MCF 10A (cell line): Measurements from ENCODE around the gene SMIM36. TPM values are rescaled to one million over a fixed set of nuclear protein-coding genes. Genes with fewer than 3 reads are reported as not detected.

Experiments
- BruUV-seq: library from RNA; stranded (reverse); fragments of 400-500 nt; replicated peaks from 2 replicates; lab custom pipeline; 2021; lab: Mats Ljungman, UMichigan
- CTCF ChIA-PET: fragments of 300-600 bp; sonication (Branson Sonifier 250); formaldehyde crosslinking; extraction: SDS; loops from one replicate; lab custom pipeline; 2021; ENCODE audit warnings: antibody characterized with exemption, inconsistent platforms; lab: Yijun Ruan, JAX
- POLR2A ChIA-PET: fragments of 300-600, 350-650 bp; sonication (Branson Sonifier 250); formaldehyde crosslinking; extraction: SDS; loops from one replicate; lab custom pipeline; 2020; ENCODE audit warnings: antibody characterized with exemption, inconsistent platforms; lab: Yijun Ruan, JAX
- DNase-seq: peaks from one replicate; pipeline ENCODE4 v3.0.0-alpha.2; 2018; ENCODE audit not compliant: unreplicated experiment
- H3K27ac Mint-ChIP-seq: one replicate; pipeline ENCODE4 v1.8.0; 2022; ENCODE audit warnings: mild to moderate bottlenecking, low read depth, mixed read lengths; ENCODE audit not compliant: unreplicated experiment
- H3K27me3 Mint-ChIP-seq: one replicate; pipeline ENCODE4 v1.8.0; 2022; ENCODE audit warnings: mixed read lengths; ENCODE audit not compliant: insufficient read depth, unreplicated experiment
- H3K36me3 Mint-ChIP-seq: one replicate; pipeline ENCODE4 v1.8.0; 2022; ENCODE audit warnings: mild to moderate bottlenecking, moderate library complexity, mixed read lengths; ENCODE audit not compliant: insufficient read depth, unreplicated experiment
- H3K4me1 Mint-ChIP-seq: one replicate; pipeline ENCODE4 v1.8.0; 2022; ENCODE audit warnings: mixed read lengths; ENCODE audit not compliant: insufficient read depth, unreplicated experiment
- H3K4me3 Mint-ChIP-seq: one replicate; pipeline ENCODE4 v1.8.0; 2022; ENCODE audit warnings: mild to moderate bottlenecking, moderate library complexity, mixed read lengths; ENCODE audit not compliant: unreplicated experiment
- H3K9me3 Mint-ChIP-seq: one replicate; pipeline ENCODE4 v1.8.0; 2022; ENCODE audit warnings: mixed read lengths; ENCODE audit not compliant: unreplicated experiment
- CTCF ChIP-seq: fragments of 200-600 bp; IDR thresholded peaks from one replicate; pipeline ENCODE4 v1.8.0; 2022; ENCODE audit warnings: antibody characterized with exemption, mild to moderate bottlenecking; ENCODE audit not compliant: unreplicated experiment
- intact Hi-C: fragments of 100-400 bp; cut with micrococcal nuclease; formaldehyde crosslinking; loops from 2 replicates; pipeline ENCODE4 v1.14.1; 2022
- total RNA-seq: library from RNA; stranded (reverse); gene quantifications from 2 replicates; pipeline ENCODE4 v1.2.3, GENCODE V29; 2022

SMIM36 gene
- total RNA-seq, 1 experiment from 2014 or later, result not detected

GRCh38 chr17:55531053-55531728, 19.9 kb upstream of the SMIM36 start:
- CTCF ChIA-PET, result interaction anchor here (0.7 to 7.8 kb wide), 11 partner anchors 17 to 293 kb away, joined by 3 to 231 read pairs (median 5); no protein-coding TSS in a partner anchor
- H3K4me3 Mint-ChIP-seq, result no peak overlapping the region
- H3K27me3 Mint-ChIP-seq, result no peaks in the 10 kb centered on the region

DNA sequence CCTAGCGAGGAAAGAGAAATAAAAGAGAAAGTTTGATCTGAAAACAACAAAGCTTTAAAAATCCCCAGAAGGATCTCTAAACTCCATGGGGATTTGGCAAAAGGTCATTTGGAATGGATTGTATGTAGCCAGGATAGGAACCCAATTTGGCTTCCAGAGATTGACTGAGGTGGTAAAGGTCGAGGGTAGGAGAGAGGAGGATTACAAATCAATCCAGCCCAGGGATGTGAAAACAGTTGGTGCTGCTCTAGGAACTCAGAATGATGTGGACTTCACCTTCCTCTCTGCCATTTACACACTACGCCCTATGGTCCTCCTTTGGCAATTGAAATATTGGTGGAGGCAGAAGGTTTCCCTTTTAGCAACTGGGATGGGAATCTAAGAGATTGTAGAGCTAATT, 18.8 kb upstream of the SMIM36 start:
- no TSS peak for BruUV-seq
- Mint-ChIP-seq H3K4me3 (no peak overlapping the region), H3K27ac (no peak overlapping the region), H3K9me3 (no peaks in the 10 kb centered on the region), H3K27me3 (no peaks in the 10 kb centered on the region), H3K4me1 (no peaks in the 10 kb centered on the region), H3K36me3 (no peaks in the 10 kb centered on the region)
- no peak for DNase-seq
- no peak for TF ChIP-seq CTCF
- intact Hi-C loops, result no loop called here
- ChIA-PET CTCF (interaction anchor here (0.6 to 7.8 kb wide), 8 partner anchors 72 to 820 kb away, joined by 3 to 231 read pairs (median 4); no protein-coding TSS in a partner anchor), POLR2A (interaction anchor here (0.6 kb wide), 1 partner anchor 633 kb away, joined by 4 read pairs; no protein-coding TSS in a partner anchor)

More at GRCh38 chr17:55531053-55531728, 19.9 kb upstream of the SMIM36 start:
- TF ChIP-seq CTCF, result no peak
- POLR2A ChIA-PET, result no interaction called here
- no peak overlapping the region for H3K27ac Mint-ChIP-seq
- DNase-seq, result no peak
- no TSS peak for BruUV-seq
- H3K4me1 Mint-ChIP-seq, result no peaks in the 10 kb centered on the region
- intact Hi-C loops, result no loop called here
- H3K36me3 Mint-ChIP-seq, result no peaks in the 10 kb centered on the region
- H3K9me3 Mint-ChIP-seq, result no peaks in the 10 kb centered on the region

DNA sequence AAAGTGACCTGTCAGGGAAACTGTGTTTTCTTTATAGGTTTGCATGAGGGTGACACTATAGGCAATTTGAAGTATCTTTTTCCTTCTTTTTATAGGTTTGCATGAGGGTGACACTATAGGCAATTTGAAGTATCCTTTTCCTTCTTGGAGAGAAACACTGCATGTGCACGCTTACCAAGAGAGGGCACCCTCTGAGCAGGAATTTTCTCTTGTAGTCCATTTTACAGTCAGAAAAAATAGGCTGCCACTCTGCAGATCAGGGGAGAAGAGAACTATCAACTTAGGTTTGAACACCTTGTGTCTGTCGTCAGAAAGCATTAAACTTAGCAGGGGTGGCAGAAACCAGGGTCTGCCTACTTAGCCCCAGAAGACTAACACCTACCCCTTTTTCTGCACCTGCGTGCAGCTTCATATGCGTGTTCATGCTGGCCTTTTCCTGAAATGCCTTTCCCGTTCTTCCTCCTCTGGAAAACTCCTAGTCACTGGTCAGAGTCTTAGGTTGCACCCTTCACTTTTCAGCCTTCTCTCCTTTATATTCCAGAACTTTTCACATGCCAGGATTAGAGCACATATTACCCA, 16.4 kb upstream of the SMIM36 start:
- peak; percentile 55 for DNase-seq
- Mint-ChIP-seq H3K4me3 (no peak overlapping the region), H3K36me3 (no peaks in the 10 kb centered on the region), H3K9me3 (no peaks in the 10 kb centered on the region), H3K4me1 (no peaks in the 10 kb centered on the region), H3K27ac (no peak overlapping the region), H3K27me3 (no peaks in the 10 kb centered on the region)
- peak; percentile 78 for TF ChIP-seq CTCF
- intact Hi-C loops, result loop anchor here (1.0 to 5.0 kb wide), 7 partner anchors 58 to 951 kb away; no protein-coding TSS in a partner anchor
- ChIA-PET CTCF (interaction anchor here (0.6 to 7.8 kb wide), 37 partner anchors 9 to 790 kb away, joined by 3 to 231 read pairs (median 5); no protein-coding TSS in a partner anchor), POLR2A (interaction anchor here (5.9 kb wide), 1 partner anchor 74 kb away, joined by 27 read pairs; no protein-coding TSS in a partner anchor)
- no TSS peak for BruUV-seq
